Chondrocyte (in vitro differentiated cells): ENCODE results near the gene SEMA3E. TPM values are rescaled to one million over a fixed set of nuclear protein-coding genes. Genes with fewer than 3 reads are reported as not detected.
"Not testable (repeated sequence)": the region's sequence is repeated elsewhere in the genome, so short reads cannot be mapped to it uniquely, and the experiment has no call there.

Experiments used
- DNase-seq: peaks from one replicate; pipeline ENCODE4 v3.0.0; 2021; ENCODE audit warnings: mixed read lengths, low spot score
- H3K27ac Mint-ChIP-seq: one replicate; pipeline ENCODE4 v1.8.0; 2021; ENCODE audit warnings: mild to moderate bottlenecking, moderate library complexity, mixed read lengths; ENCODE audit not compliant: unreplicated experiment
- H3K27me3 Mint-ChIP-seq: 2 replicates; pipeline ENCODE4 v1.8.0; 2021; ENCODE audit warnings: low read depth, mixed read lengths
- H3K36me3 Mint-ChIP-seq: 2 replicates; pipeline ENCODE4 v1.8.0; 2021; ENCODE audit warnings: low read depth, mixed read lengths
- H3K4me1 Mint-ChIP-seq: 2 replicates; pipeline ENCODE4 v1.8.0; 2021; ENCODE audit warnings: low read depth, mild to moderate bottlenecking, mixed read lengths
- H3K4me3 Mint-ChIP-seq: one replicate; pipeline ENCODE4 v1.8.0; 2021; ENCODE audit warnings: mild to moderate bottlenecking, moderate library complexity, mixed read lengths; ENCODE audit not compliant: unreplicated experiment
- H3K9me3 Mint-ChIP-seq: 2 replicates; pipeline ENCODE4 v1.8.0; 2021; ENCODE audit warnings: low read depth, mixed read lengths
- total RNA-seq: library from RNA; stranded (reverse); gene quantifications from 3 replicates; pipeline ENCODE4 v1.2.1, GENCODE V29; 2021
- TF ChIP-seq, protein P1 (sequence below): fragments of 200-600 bp; sonication (generic); IDR thresholded peaks from 2 replicates; pipeline ENCODE4 v1.5.0; 2021; ENCODE audit warnings: antibody characterized with exemption, mild to moderate bottlenecking, moderate library complexity

Gene SEMA3E
- total RNA-seq, 1 donor from 2014 or later = 3.7 TPM

DNA sequence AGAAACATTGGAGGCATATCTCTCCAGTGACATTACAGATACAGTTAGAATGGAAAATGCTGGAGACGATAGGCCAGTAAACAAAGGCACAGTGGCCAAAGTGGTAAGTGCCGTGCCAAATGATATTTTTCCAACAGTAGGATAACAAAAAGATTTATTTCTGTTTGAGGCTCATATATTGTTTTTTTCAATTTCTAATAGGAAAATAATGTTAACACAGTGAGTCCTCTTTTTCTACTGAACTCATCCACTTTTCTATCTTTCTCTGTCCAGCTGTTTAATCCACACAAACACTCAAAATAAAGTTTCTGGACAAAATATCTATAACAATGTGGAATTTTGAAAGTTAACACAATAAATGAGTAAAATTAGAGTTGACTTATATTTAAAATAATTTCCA, 201.3 kb downstream of the SEMA3E start:
- Mint-ChIP-seq H3K4me3 (no peak overlapping the region), H3K27me3 (no peaks in the 10 kb centered on the region), H3K27ac (no peak overlapping the region), H3K36me3 (no peaks in the 10 kb centered on the region), H3K4me1 (no peaks in the 10 kb centered on the region), H3K9me3 (no peaks in the 10 kb centered on the region)
- TF ChIP-seq, protein P1, sequence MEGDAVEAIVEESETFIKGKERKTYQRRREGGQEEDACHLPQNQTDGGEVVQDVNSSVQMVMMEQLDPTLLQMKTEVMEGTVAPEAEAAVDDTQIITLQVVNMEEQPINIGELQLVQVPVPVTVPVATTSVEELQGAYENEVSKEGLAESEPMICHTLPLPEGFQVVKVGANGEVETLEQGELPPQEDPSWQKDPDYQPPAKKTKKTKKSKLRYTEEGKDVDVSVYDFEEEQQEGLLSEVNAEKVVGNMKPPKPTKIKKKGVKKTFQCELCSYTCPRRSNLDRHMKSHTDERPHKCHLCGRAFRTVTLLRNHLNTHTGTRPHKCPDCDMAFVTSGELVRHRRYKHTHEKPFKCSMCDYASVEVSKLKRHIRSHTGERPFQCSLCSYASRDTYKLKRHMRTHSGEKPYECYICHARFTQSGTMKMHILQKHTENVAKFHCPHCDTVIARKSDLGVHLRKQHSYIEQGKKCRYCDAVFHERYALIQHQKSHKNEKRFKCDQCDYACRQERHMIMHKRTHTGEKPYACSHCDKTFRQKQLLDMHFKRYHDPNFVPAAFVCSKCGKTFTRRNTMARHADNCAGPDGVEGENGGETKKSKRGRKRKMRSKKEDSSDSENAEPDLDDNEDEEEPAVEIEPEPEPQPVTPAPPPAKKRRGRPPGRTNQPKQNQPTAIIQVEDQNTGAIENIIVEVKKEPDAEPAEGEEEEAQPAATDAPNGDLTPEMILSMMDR = no peak
- DNase-seq = no peak

GRCh38 chr7:83446102-83446669, 202.8 kb downstream of the SEMA3E start:
- H3K27me3 Mint-ChIP-seq = no peaks in the 10 kb centered on the region
- TF ChIP-seq, protein P1 = no peak
- no peaks in the 10 kb centered on the region for H3K9me3 Mint-ChIP-seq
- H3K27ac Mint-ChIP-seq = no peak overlapping the region
- H3K4me1 Mint-ChIP-seq = no peaks in the 10 kb centered on the region
- no peaks in the 10 kb centered on the region for H3K36me3 Mint-ChIP-seq
- no peak for DNase-seq
- no peak overlapping the region for H3K4me3 Mint-ChIP-seq

GRCh38 chr7:83442911-83443310, 206.0 kb downstream of the SEMA3E start:
- Mint-ChIP-seq H3K27me3 (no peaks in the 10 kb centered on the region), H3K4me1 (peaks cover 5% of the 10 kb centered on the region), H3K9me3 (no peaks in the 10 kb centered on the region), H3K27ac (no peak overlapping the region), H3K36me3 (no peaks in the 10 kb centered on the region), H3K4me3 (no peak overlapping the region)
- TF ChIP-seq, protein P1 = no peak
- no peak for DNase-seq

DNA sequence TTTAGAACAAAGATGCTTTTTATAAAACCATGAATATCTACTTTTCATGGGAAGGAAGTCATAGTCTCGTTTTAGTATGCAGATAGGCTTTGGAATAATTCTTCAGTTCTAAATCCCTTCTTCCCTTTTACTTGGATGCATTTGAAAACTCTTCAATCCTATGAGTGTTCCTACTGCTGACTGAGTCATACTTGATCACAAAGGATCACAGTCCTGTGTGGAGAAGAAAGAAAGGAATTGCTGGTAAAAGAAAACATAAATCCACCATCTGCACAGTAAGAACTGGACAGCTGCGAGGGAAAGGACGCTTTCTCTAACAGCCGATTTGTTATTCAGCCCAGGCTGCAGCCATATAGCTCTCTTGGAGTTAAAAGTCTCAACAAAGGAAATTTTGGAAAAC, 209.9 kb downstream of the SEMA3E start:
- no peak for DNase-seq
- H3K27me3 Mint-ChIP-seq = no peaks in the 10 kb centered on the region
- H3K27ac Mint-ChIP-seq = no peak overlapping the region
- TF ChIP-seq, protein P1 = no peak
- no peaks in the 10 kb centered on the region for H3K9me3 Mint-ChIP-seq
- no peak overlapping the region for H3K4me3 Mint-ChIP-seq
- peaks cover 5% of the 10 kb centered on the region for H3K4me1 Mint-ChIP-seq
- H3K36me3 Mint-ChIP-seq = no peaks in the 10 kb centered on the region

DNA sequence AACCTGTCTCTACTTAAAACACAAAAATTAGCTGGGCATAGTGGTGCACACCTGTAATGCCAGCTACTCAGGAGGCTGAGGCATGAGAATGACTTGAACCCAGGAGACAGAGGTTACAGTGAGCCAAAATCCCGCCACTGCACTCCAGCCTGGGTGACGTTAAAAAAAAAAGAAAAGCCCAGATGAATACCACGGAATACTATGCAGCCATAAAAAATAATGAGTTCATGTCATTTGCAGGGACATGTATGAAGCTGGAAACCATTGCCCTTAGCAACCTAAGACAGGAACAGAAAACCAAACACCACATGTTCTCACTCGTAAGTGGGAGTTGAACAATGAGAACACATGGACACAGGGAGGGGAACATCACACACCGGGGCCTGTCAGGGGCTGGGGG, 218.7 kb downstream of the SEMA3E start:
- H3K9me3 Mint-ChIP-seq = not testable (repeated sequence)

DNA sequence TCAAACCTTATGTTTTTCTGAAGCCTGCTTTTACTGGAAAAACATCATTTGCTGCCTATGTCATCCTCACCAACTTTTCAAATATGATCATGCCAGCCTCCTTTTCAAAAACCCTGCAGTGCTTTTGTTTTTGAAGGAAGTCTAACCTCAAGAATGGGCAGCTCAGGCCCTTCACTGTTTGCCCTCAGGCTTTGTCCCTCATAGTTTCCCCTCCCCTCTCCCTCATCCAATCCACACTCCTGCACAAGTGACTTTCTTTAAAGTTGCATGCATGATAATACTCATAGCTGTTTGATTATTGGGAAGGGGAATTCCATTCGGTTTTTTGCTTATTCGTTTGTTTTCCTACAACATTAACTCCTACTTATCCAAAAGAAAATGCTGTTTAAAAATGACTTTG, 219.4 kb downstream of the SEMA3E start:
- Mint-ChIP-seq H3K4me1 (peaks cover 12% of the 10 kb centered on the region), H3K36me3 (no peaks in the 10 kb centered on the region), H3K27me3 (no peaks in the 10 kb centered on the region), H3K27ac (no peak overlapping the region), H3K4me3 (no peak overlapping the region), H3K9me3 (no peaks in the 10 kb centered on the region)
- no peak for DNase-seq
- TF ChIP-seq, protein P1 = no peak

More for the DNA sequence above, 218.7 kb downstream of the SEMA3E start:
- not testable (repeated sequence) for H3K4me3 Mint-ChIP-seq, H3K27me3 Mint-ChIP-seq, DNase-seq, H3K36me3 Mint-ChIP-seq, H3K27ac Mint-ChIP-seq
- peaks cover 12% of the 10 kb centered on the region for H3K4me1 Mint-ChIP-seq
